ENCODE measurements around the gene OR12D1.
"Not testable (repeated sequence)": the region's sequence is repeated elsewhere in the genome, so short reads cannot be mapped to it uniquely, and the experiment has no call there.

Gene OR12D1

GRCh38 chr6:29414588-29414987, at the start of gene OR12D1:
OR12D1 (plus strand) TSS chr6:29414928.
- no peak for FAIRE-seq

DNA sequence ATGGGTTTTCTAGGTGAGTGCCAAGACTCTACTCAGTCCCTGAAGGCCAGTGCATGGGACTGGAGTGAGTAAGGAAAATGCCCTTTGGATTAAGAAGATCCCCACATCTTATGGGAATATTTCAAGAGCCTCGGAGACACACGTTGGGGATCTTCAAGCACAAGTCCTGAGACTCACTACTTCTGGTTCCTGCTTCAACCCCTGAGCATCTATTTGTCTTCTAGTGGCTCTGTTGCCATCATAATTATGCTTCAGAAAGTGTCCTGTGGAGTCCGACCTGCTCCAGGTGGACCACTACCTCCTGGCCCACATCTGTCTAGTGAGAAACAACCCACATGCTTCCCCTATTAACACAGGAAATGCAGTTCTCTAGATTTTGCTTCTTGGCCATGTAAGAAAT, 46.0 kb upstream of the OR12D1 start, which contains the start of gene OR5V1:
OR5V1 (minus strand) TSS at position 101 of the 400 bp plus-strand sequence. CDS start 12,670 bp downstream, outside the sequence.
- no peak for FAIRE-seq

- no peak for FAIRE-seq
These were observed 39.5 kb upstream of the OR12D1 start, which contains the start of gene OR12D3 for GRCh38 chr6:29375191-29375590. OR12D3 (minus strand) TSS chr6:29375291; CDS start chr6:29375287, 4 bp downstream.

GRCh38 chr6:29376003-29376402, 38.7 kb upstream of the OR12D1 start:
- FAIRE-seq, result no peak

DNA sequence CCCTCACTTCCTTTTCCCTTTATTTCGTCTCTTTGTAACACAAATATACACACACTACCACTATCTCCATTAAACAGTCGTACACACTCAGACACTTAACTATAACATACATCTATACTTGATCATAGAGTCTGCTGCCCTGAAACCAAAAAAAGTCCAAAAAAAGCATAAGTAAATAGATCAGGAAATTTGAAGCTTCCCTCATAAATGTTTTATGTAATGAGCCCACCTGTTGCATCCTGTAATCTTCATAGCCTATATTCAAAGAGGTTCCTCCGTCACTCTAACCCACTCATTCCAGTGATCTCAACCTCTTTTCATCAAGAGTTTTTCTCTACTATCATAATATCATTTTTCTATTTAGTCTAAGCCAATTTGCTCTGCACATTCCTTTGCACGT, 26.2 kb upstream of the OR12D1 start:
- FAIRE-seq, result no peak

DNA sequence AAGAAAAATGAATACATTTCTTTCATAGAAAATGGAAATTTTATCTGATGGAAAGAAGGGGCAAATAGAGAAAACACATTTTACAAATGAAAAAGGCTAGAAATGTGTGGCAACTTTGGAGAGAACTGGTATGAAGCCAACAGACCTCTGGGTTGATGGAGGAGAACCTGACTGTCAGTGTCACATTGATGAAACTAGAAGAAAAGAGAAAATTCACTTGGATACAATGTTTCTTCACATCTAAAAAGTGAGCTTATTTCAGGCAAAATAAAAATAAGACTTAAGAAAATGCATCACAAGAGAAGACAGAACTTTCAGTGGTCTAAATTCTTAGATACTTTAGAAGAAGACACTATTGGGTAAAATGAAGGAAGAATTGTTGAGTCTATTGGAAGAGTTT, 19.4 kb upstream of the OR12D1 start, which contains the start of gene OR12D2:
OR12D2 (plus strand) TSS at position 301 of the 400 bp plus-strand sequence. CDS start 1,069 bp downstream, outside the sequence.
- no peak for FAIRE-seq

- no peak for FAIRE-seq
These were observed 15.2 kb upstream of the OR12D1 start for GRCh38 chr6:29399525-29399924.

DNA sequence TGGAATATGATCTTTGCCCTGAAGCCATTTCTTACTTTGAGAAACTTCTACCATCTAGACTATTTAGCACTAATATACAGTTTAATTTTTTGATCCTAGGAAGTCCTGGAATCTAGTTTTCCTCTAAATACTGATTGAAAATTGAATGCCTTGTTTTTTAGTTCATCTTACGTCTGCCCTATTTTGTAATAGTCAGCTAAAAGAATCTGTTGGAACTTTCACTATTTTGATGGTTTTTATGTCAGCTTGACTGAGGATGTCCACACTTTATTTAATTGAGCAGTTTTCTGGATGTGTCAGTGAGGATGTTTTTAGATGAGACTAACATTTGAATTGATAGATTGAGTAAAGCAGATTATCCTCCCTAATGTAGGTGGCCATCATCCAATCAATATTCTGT, 10.9 kb upstream of the OR12D1 start:
- no peak for FAIRE-seq

- no peak for FAIRE-seq
These were observed 4.8 kb downstream of the OR12D1 start for GRCh38 chr6:29419516-29419915.

GRCh38 chr6:29424168-29424567, 9.4 kb downstream of the OR12D1 start:
- FAIRE-seq, result no peak

DNA sequence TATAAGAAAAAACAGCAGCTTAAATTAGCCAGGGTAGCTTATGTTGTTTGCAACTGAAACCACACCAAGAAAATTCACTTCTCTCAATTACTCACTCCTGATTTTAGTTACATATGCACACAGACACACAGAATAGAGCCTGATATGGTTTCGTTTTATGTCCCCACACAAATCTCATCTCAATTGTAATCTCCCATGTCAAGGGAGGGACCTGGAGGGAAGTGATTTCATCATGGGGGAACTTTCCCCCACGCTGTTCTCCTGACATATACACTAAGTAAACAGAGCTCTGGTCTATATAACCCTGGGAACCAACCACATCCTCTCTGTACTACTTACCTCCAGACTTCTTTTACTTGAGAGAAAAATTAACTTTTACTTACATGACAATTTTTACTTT, 9.8 kb downstream of the OR12D1 start:
- no peak for FAIRE-seq

GRCh38 chr6:29425075-29425474, 10.3 kb downstream of the OR12D1 start:
- FAIRE-seq, result no peak

DNA sequence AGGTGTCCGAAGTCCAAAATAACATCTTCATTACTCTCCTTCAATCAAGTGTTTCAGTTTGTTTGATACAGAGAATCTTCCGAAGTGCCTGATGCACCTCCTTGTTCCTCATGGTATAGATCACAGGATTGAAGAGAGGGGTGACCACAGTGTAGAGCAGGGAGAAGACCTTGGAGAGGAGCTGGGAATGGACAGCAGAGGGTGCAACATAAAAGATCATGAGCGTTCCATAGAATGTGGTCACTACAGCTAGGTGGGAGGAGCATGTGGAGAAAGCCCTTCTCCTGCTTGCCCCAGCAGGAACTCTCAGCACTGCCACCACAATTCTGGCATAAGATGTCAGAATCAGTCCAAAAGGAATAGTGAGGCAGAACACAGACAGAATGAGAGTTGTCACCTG, 11.9 kb downstream of the OR12D1 start:
- FAIRE-seq, result no peak

- FAIRE-seq, result not testable (repeated sequence)
These were observed 22.0 kb downstream of the OR12D1 start for GRCh38 chr6:29436730-29437129.

GRCh38 chr6:29439006-29439405, 24.3 kb downstream of the OR12D1 start, which contains the start of gene OR10C1:
OR10C1 (plus strand) TSS chr6:29439306; CDS start chr6:29440016, 710 bp downstream.
- FAIRE-seq, result no peak

DNA sequence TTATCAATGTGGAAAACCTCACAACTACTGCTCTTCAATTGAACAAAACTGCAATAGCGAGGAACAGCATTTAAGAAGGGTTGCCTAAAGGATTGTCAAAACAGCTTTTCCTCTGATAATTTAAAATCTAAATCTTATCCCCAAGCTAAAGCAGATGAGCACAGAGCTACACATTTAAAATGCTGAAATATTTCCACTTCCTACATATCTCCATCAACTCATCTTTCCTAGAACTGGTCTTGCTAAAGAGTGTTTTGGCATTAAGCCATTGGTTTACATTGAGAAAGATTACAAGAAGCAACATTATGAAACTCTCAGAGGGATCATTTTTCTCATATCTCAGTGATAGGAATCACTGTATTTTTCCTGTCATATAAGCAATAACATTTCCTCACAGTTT, 28.0 kb downstream of the OR12D1 start:
- no peak for FAIRE-seq

GRCh38 chr6:29444031-29444430, 29.3 kb downstream of the OR12D1 start:
- FAIRE-seq, result not testable (repeated sequence)

DNA sequence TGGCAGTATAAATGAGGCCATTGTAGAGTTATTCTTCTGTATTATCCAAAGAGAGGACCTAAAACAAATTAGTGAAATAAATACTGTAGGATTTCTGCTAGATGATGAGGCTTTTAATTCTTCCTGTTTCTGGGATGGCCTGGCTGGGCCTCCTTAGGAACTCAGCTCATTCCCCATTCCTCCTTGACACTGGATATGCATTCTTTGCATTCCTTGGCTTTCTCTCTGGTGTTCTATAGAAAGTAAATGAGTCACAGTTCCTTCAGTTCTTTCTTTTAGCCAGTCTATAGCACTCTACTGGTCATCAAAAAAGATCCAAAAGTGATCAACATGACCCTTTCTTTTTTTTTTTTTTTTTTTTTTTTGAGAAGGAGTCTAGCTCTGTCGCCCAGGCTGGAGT, 32.9 kb downstream of the OR12D1 start:
- no peak for FAIRE-seq

GRCh38 chr6:29451471-29452193, 36.9 kb downstream of the OR12D1 start:
- FAIRE-seq, result no peak

DNA sequence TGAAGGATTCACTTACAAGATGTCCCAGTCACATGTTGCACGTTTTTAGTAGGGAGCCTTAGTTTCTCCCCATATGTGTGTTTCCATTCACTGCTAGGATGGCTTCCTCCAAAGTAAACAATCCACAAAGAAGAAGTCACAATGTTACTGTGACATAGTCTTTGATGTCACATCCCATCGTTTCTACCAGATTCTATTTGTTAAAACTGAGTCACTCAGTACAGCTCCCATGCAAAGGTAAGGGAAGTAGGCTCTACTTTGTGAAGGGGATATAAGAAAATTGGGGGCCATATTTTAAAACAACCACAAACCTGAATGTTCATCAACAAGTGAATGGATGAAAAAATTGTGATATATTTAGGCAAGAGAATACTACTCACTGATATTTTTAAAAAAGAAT, 42.2 kb downstream of the OR12D1 start, which contains the start of the genes OR11A1 and OR2H1:
OR11A1 (minus strand) TSS at position 101 of the 400 bp plus-strand sequence. CDS start 29,430 bp downstream, outside the sequence.
OR2H1 (plus strand) TSS at position 185 of the 400 bp plus-strand sequence. CDS start 4,615 bp downstream, outside the sequence.
- FAIRE-seq, result no peak

- no peak for FAIRE-seq
These were observed 46.5 kb downstream of the OR12D1 start for GRCh38 chr6:29461021-29461814.

GRCh38 chr6:29462022-29462421, 47.3 kb downstream of the OR12D1 start:
- no peak for FAIRE-seq

- no peak for FAIRE-seq
These were observed 50.6 kb downstream of the OR12D1 start for GRCh38 chr6:29465279-29465678.

All from A204.1 (cell line).